Dermis blood vessel endothelial cell (primary cell): ENCODE results near the gene VSIG10. TPM values are rescaled to one million over a fixed set of nuclear protein-coding genes. Genes with fewer than 3 reads are reported as not detected.
"Not testable (repeated sequence)": the region's sequence is repeated elsewhere in the genome, so short reads cannot be mapped to it uniquely, and the experiment has no call there.

Experiments used
- DNase-seq: peaks from one replicate; pipeline ENCODE4 v3.0.0; 2010
- total RNA-seq: library from RNA; depleted of rRNA; stranded (reverse); fragments of >200 nt; gene quantifications from 2 replicates; pipeline ENCODE4 v1.2.3, GENCODE V29; 2014

The VSIG10 gene
- total RNA-seq, 1 donor from 2014 or later = 63.5 TPM

GRCh38 chr12:118107694-118108093 is 3.9 kb upstream of the VSIG10 start:
- no peak for DNase-seq

GRCh38 chr12:118107011-118107410 is 3.2 kb upstream of the VSIG10 start:
- no peak for DNase-seq

- DNase-seq = peak; percentile 41
Observed at GRCh38 chr12:118103201-118103600, 610 bp downstream of the VSIG10 start.

GRCh38 chr12:118102609-118103008 is 1.2 kb downstream of the VSIG10 start:
- DNase-seq = no peak

- DNase-seq = no peak
Observed at GRCh38 chr12:118102070-118102469, 1.7 kb downstream of the VSIG10 start.

GRCh38 chr12:118101051-118101450 is 2.8 kb downstream of the VSIG10 start:
- DNase-seq = no peak

GRCh38 chr12:118098911-118099671 is 4.7 kb downstream of the VSIG10 start:
- DNase-seq = no peak

- DNase-seq = no peak
Observed at GRCh38 chr12:118098401-118098800, 5.4 kb downstream of the VSIG10 start.

- no peak for DNase-seq
Observed at GRCh38 chr12:118094039-118094438, 9.8 kb downstream of the VSIG10 start.

GRCh38 chr12:118089782-118090181 is 14.0 kb downstream of the VSIG10 start:
- no peak for DNase-seq

- DNase-seq = no peak
Observed at GRCh38 chr12:118082161-118082560, 21.6 kb downstream of the VSIG10 start.

GRCh38 chr12:118081521-118081920 is 22.3 kb downstream of the VSIG10 start:
- DNase-seq = not testable (repeated sequence)

- no peak for DNase-seq
Observed at GRCh38 chr12:118073768-118074167, 30.0 kb downstream of the VSIG10 start.

GRCh38 chr12:118070650-118071049 is 33.2 kb downstream of the VSIG10 start:
- no peak for DNase-seq

- no peak for DNase-seq
Observed at GRCh38 chr12:118068445-118068844, 35.4 kb downstream of the VSIG10 start.

- no peak for DNase-seq
Observed at GRCh38 chr12:118065380-118065779, 38.4 kb downstream of the VSIG10 start.

- peak; percentile 39 for DNase-seq
Observed at GRCh38 chr12:118064608-118065007, 39.2 kb downstream of the VSIG10 start.

GRCh38 chr12:118063576-118064391 is 40.0 kb downstream of the VSIG10 start:
- DNase-seq = no peak

- peak; percentile 61 for DNase-seq
Observed at GRCh38 chr12:118061873-118062843, 41.7 kb downstream of the VSIG10 start.

- DNase-seq = peak; percentile 86
Observed at GRCh38 chr12:118061011-118061872, 42.6 kb downstream of the VSIG10 start, which contains the start of gene WSB2. Gene WSB2 (minus strand): TSS chr12:118061179. CDS start chr12:118061048, 131 bp downstream.

- peak; percentile 60 for DNase-seq
Observed at GRCh38 chr12:118060301-118061010, 43.4 kb downstream of the VSIG10 start.
